ENCODE results near the gene AOAH. TPM values are rescaled to one million over a fixed set of nuclear protein-coding genes. Genes with fewer than 3 reads are reported as not detected.

AOAH gene
- total and polyA plus RNA-seq, 2 donors (not counting 3 experiments of a cell fraction or from before 2014, with no cell fraction given): not detected

DNA sequence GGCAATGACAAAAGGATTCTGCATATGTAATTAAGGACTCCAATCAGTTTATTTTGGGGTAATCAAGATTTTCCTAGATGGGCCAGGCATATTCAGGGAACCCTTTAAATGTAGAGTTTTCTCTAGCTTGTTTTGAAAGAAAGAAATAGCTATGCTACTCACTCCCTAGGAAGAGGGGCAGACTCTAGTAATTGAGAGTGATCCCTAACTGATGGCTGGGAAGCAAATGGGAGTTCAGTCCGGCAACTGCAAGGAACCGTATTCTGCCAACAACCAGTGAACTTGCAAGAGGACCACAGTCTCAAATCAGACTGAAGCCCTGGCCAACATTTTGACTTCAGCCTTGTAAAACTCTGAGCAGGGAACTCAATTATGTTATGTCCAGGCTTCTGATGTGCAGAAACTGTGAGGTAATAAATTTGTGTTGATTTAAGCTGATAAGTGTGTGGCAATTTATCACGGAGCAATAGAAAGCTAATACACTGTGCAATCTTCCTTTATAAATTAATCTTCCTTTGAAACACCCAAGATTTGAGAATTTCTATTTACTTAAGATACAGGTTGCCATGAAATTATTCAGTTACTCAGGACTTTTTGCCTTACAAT, 14.0 kb downstream of the AOAH start:
- DNase-seq (ENCODE audit: low read depth, low spot score): no peak
- Histone ChIP-seq H4K20me1 (replicated peaks; ENCODE audit: control insufficient read depth, extremely low read depth, insufficient read depth, low read length) (no peaks in the 10 kb centered on the region), H3K9me1 (replicated peaks; ENCODE audit: control insufficient read depth, extremely low read depth, insufficient read depth, low read length) (no peaks in the 10 kb centered on the region), H3K4me1 (ENCODE audit: control insufficient read depth, extremely low read depth, insufficient read depth, low read length) (no peaks in the 10 kb centered on the region), H3K4me2 (ENCODE audit: insufficient read depth, low read length) (no peak overlapping the region), H3K27ac (ENCODE audit: insufficient read depth, low read depth, low read length) (no peak overlapping the region), H3K9ac (replicated peaks; ENCODE audit: extremely low read depth, insufficient read depth, low read length) (no peak overlapping the region), H3K36me3 (ENCODE audit: control insufficient read depth in 2 of 2, extremely low read depth in 1 of 2, insufficient read depth in 2 of 2, low read length in 2 of 2) (no peaks in the 10 kb centered on the region), H2AFZ (ENCODE audit: low read depth, low read length) (no peak overlapping the region), H3K79me2 (ENCODE audit: control insufficient read depth, insufficient read depth, low read length) (no peaks in the 10 kb centered on the region), H3K9me3 (replicated peaks; ENCODE audit: control insufficient read depth, insufficient read depth, low read length) (no peaks in the 10 kb centered on the region), H3K27me3 (ENCODE audit: control insufficient read depth in 2 of 2, insufficient read depth in 2 of 2, low read length in 2 of 2) (no peaks in the 10 kb centered on the region), H3K4me3 (replicated peaks in 1 of 3; ENCODE audit: insufficient read depth in 1 of 3, low read depth in 1 of 3, low read length in 3 of 3) (no peak overlapping the region)
- intact Hi-C loops (cut with micrococcal nuclease): no loop called here
- TF ChIP-seq POLR2AphosphoS5 (IDR thresholded peaks at IDR 0.05; ENCODE audit: insufficient read depth, low read depth, low read length): no peak
- no peak for TF ChIP-seq FOS (IDR thresholded peaks at IDR 0.05; ENCODE audit: borderline replicate concordance, insufficient read depth, low read length)
- no peak for TF ChIP-seq GATA2 (IDR thresholded peaks at IDR 0.05; ENCODE audit: insufficient read depth, insufficient read length, low read depth, low read length)
- no peak for TF ChIP-seq EZH2 (IDR thresholded peaks at IDR 0.05; ENCODE audit: borderline replicate concordance, low read depth, low read length, severe bottlenecking)
- no peak for TF ChIP-seq JUN (IDR thresholded peaks at IDR 0.05; ENCODE audit: borderline replicate concordance, insufficient read depth, insufficient read length, low read depth)
- TF ChIP-seq POLR2A (IDR thresholded peaks at IDR 0.05; ENCODE audit: low read depth, low read length): no peak
- no peak for TF ChIP-seq MAX (IDR thresholded peaks at IDR 0.05; ENCODE audit: insufficient read depth, insufficient read length)
- no peak for TF ChIP-seq CTCF (IDR thresholded peaks at IDR 0.05; ENCODE audit: extremely low read depth in 1 of 2, insufficient read depth in 1 of 2, low read depth in 1 of 2, low read length in 2 of 2)
- no peak for TF ChIP-seq MYC (IDR thresholded peaks at IDR 0.05; ENCODE audit: low read depth, low read length)
- CTCF ChIA-PET: no interaction called here
- POLR2A ChIA-PET: no interaction called here
- BruUV-seq (replicated peaks): no TSS peak
- dilution Hi-C loops (cut with MboI; ENCODE audit: extremely low pct_ligation_motif_present, low sequenced_read_pairs): no loop called here
- no peak for FAIRE-seq

Data from endothelial cell of umbilical vein (primary cell).